Measurements from ENCODE around the gene PEX26. TPM values are rescaled to one million over a fixed set of nuclear protein-coding genes. Genes with fewer than 3 reads are reported as not detected.
A peak's percentile ranks its signal among the peaks of the same experiment; 100 is the strongest.

The PEX26 gene
- total RNA-seq, 1 experiment from 2014 or later: 47.1 TPM

DNA sequence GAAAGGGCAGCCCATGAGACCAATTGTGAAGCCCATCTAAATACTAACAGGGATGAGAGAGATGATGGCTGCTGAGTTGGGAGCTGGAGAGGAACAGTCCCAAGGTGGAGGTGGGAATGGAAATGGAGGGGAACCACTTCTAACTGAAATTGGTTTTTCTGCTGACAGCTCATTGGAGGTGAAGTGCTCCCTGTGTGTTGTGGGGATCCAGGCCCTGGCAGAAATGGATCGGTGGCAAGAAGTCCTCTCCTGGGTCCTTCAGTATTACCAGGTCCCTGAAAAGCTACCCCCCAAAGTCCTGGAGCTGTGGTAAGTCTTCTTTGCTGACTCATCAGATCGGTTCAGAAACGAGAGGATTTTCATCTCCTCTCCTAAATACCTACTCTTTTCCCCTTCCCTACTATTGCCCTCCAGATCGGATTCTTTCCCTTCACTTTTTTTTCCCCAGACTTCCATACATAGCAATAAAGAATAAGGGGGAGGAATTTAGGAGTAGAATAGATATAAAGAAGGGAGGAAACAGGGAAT lies 2.0 kb downstream of the PEX26 start:
- H3K4me3 Mint-ChIP-seq (ENCODE audit: unreplicated experiment): peak overlapping the region; percentile 91
- H3K9me3 Mint-ChIP-seq (ENCODE audit: unreplicated experiment): peaks cover 8% of the 10 kb centered on the region
- H3K27me3 Mint-ChIP-seq (ENCODE audit: insufficient read depth, unreplicated experiment): no peaks in the 10 kb centered on the region
- peaks cover 34% of the 10 kb centered on the region for H3K4me1 Mint-ChIP-seq (ENCODE audit: insufficient read depth, unreplicated experiment)
- H3K36me3 Mint-ChIP-seq (ENCODE audit: insufficient read depth, unreplicated experiment): peaks cover 65% of the 10 kb centered on the region
- H3K27ac Mint-ChIP-seq (ENCODE audit: low read depth, unreplicated experiment): peak overlapping the region; percentile 80
- no peak for DNase-seq (ENCODE audit: unreplicated experiment)
- ChIA-PET POLR2A (interaction anchor here (1.0 to 5.3 kb wide), 6 partner anchors 10 to 244 kb away, joined by 3 to 70 read pairs (median 10); partner anchors contain the start of gene USP18), CTCF (interaction anchor here (0.8 to 1.9 kb wide), 6 partner anchors 49 to 338 kb away, joined by 3 to 7 read pairs (median 4); partner anchors contain the start of gene USP18)
- intact Hi-C loops (cut with micrococcal nuclease): no loop called here
- BruUV-seq (replicated peaks): no TSS peak
- TF ChIP-seq, protein P1, sequence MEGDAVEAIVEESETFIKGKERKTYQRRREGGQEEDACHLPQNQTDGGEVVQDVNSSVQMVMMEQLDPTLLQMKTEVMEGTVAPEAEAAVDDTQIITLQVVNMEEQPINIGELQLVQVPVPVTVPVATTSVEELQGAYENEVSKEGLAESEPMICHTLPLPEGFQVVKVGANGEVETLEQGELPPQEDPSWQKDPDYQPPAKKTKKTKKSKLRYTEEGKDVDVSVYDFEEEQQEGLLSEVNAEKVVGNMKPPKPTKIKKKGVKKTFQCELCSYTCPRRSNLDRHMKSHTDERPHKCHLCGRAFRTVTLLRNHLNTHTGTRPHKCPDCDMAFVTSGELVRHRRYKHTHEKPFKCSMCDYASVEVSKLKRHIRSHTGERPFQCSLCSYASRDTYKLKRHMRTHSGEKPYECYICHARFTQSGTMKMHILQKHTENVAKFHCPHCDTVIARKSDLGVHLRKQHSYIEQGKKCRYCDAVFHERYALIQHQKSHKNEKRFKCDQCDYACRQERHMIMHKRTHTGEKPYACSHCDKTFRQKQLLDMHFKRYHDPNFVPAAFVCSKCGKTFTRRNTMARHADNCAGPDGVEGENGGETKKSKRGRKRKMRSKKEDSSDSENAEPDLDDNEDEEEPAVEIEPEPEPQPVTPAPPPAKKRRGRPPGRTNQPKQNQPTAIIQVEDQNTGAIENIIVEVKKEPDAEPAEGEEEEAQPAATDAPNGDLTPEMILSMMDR (IDR thresholded peaks at IDR 0.05; ENCODE audit: unreplicated experiment): no peak

DNA sequence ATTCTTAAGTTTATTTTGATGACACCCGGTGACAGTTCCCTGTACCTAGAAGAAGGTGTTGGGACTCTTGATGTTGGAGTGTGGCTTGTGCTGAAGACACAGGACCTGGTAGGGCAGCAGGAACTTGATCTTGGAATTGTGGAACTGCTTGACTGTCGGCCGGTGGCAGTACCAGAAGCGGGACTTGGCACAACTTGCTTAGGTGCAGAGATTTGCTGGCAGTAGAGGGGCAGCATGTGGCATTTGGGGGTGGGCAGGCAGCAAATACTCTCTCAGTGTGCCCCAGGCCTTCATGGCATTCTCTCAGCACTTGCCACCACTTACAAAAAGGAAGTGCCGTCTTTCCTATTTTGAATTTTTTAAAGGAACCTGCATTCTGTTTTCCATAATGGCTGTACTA lies 3.6 kb downstream of the PEX26 start:
- TF ChIP-seq, protein P1 (IDR thresholded peaks at IDR 0.05; ENCODE audit: unreplicated experiment): no peak
- CTCF ChIA-PET: no interaction called here
- POLR2A ChIA-PET: interaction anchor here (0.6 kb wide), 1 partner anchor 217 kb away, joined by 3 read pairs; no protein-coding TSS in a partner anchor
- intact Hi-C loops (cut with micrococcal nuclease): no loop called here
- no peak overlapping the region for H3K27ac Mint-ChIP-seq (ENCODE audit: low read depth, unreplicated experiment)
- no peak overlapping the region for H3K4me3 Mint-ChIP-seq (ENCODE audit: unreplicated experiment)
- peaks cover 8% of the 10 kb centered on the region for H3K9me3 Mint-ChIP-seq (ENCODE audit: unreplicated experiment)
- BruUV-seq (replicated peaks): no TSS peak
- H3K27me3 Mint-ChIP-seq (ENCODE audit: insufficient read depth, unreplicated experiment): no peaks in the 10 kb centered on the region
- no peak for DNase-seq (ENCODE audit: unreplicated experiment)
- peaks cover 27% of the 10 kb centered on the region for H3K4me1 Mint-ChIP-seq (ENCODE audit: insufficient read depth, unreplicated experiment)
- H3K36me3 Mint-ChIP-seq (ENCODE audit: insufficient read depth, unreplicated experiment): peaks cover 82% of the 10 kb centered on the region

DNA sequence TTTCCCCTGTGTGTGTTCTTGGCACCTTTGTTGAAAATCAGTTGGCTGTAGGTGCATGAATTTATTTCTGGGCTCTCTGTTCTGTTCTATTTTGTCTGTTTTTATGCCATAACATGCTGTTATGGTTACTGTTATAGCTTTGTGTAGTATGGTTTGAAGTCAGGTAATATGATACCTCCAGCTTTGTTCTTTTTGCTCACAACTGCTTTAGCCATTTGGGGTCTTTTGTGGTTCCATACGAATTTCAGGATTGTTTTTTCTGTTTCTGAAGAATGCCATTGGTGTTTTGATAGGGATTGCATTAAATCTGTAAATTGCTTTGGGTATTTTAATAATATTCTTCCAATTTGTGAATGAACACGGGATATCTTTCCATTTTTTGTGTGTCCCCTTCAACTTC lies 4.7 kb downstream of the PEX26 start:
- CTCF ChIA-PET: interaction anchor here (0.8 to 1.1 kb wide), 2 partner anchors 75 to 252 kb away, joined by 3 to 4 read pairs; no protein-coding TSS in a partner anchor
- BruUV-seq (replicated peaks): no TSS peak

DNA sequence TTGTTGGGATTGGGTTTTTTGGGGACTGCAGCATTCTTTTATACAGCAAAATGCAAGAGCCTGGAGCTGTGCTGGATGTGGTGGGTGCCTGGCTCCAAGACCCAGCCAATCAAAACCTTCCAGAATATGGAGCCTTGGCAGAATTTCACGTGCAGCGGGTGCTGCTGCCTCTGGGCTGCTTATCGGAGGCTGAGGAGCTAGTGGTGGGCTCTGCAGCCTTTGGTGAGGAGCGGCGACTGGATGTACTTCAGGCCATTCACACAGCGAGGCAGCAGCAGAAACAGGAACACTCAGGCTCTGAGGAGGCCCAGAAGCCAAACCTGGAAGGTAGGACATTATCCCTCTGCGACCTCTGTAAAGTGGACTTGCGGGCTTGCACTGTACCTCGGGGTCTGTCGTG lies 5.6 kb downstream of the PEX26 start:
- BruUV-seq (replicated peaks): no TSS peak
- CTCF ChIA-PET: interaction anchor here (0.8 to 1.1 kb wide), 2 partner anchors 74 to 253 kb away, joined by 3 to 4 read pairs; no protein-coding TSS in a partner anchor
- no peak for DNase-seq (ENCODE audit: unreplicated experiment)
- Mint-ChIP-seq H3K27me3 (ENCODE audit: insufficient read depth, unreplicated experiment) (no peaks in the 10 kb centered on the region), H3K27ac (ENCODE audit: low read depth, unreplicated experiment) (no peak overlapping the region), H3K36me3 (ENCODE audit: insufficient read depth, unreplicated experiment) (peaks cover 92% of the 10 kb centered on the region), H3K4me3 (ENCODE audit: unreplicated experiment) (no peak overlapping the region), H3K9me3 (ENCODE audit: unreplicated experiment) (peaks cover 8% of the 10 kb centered on the region), H3K4me1 (ENCODE audit: insufficient read depth, unreplicated experiment) (peaks cover 19% of the 10 kb centered on the region)
- POLR2A ChIA-PET: no interaction called here
- intact Hi-C loops (cut with micrococcal nuclease): no loop called here
- TF ChIP-seq, protein P1 (IDR thresholded peaks at IDR 0.05; ENCODE audit: unreplicated experiment): no peak

More for the DNA sequence above, 4.7 kb downstream of the PEX26 start:
- Mint-ChIP-seq H3K27ac (ENCODE audit: low read depth, unreplicated experiment) (no peak overlapping the region), H3K9me3 (ENCODE audit: unreplicated experiment) (peaks cover 8% of the 10 kb centered on the region), H3K4me1 (ENCODE audit: insufficient read depth, unreplicated experiment) (peaks cover 20% of the 10 kb centered on the region), H3K27me3 (ENCODE audit: insufficient read depth, unreplicated experiment) (no peaks in the 10 kb centered on the region), H3K36me3 (ENCODE audit: insufficient read depth, unreplicated experiment) (peaks cover 92% of the 10 kb centered on the region), H3K4me3 (ENCODE audit: unreplicated experiment) (no peak overlapping the region)
- TF ChIP-seq, protein P1 (IDR thresholded peaks at IDR 0.05; ENCODE audit: unreplicated experiment): no peak
- POLR2A ChIA-PET: no interaction called here
- no peak for DNase-seq (ENCODE audit: unreplicated experiment)
- intact Hi-C loops (cut with micrococcal nuclease): no loop called here

All from MCF 10A (cell line).